Measurements from ENCODE around the gene RARB. TPM values are rescaled to one million over a fixed set of nuclear protein-coding genes. Genes with fewer than 3 reads are reported as not detected.

RARB gene
- total RNA-seq, 1 donor from 2014 or later = 19.4 TPM

- ATAC-seq (ENCODE audit: poor library complexity) (no peak), DNase-seq (no peak)
- intact Hi-C loops (cut with DNase I) = loop anchor here (10.0 kb wide), 1 partner anchor 80 kb away; no protein-coding TSS in a partner anchor
Observed at GRCh38 chr3:25515171-25515570, 87.1 kb downstream of the RARB start.

- no peak for DNase-seq
- intact Hi-C loops (cut with DNase I) = no loop called here
- ATAC-seq (ENCODE audit: poor library complexity) = peak; percentile 37
Observed at GRCh38 chr3:25520926-25521559, 93.0 kb downstream of the RARB start.

GRCh38 chr3:25527336-25527735 is 99.3 kb downstream of the RARB start:
- DNase-seq (no peak), ATAC-seq (ENCODE audit: poor library complexity) (no peak)
- intact Hi-C loops (cut with DNase I) = no loop called here

- ATAC-seq (ENCODE audit: poor library complexity) (peak; percentile 44), DNase-seq (no peak)
- intact Hi-C loops (cut with DNase I) = no loop called here
Observed at GRCh38 chr3:25527801-25528200, 99.7 kb downstream of the RARB start.

GRCh38 chr3:25531971-25532370 is 103.9 kb downstream of the RARB start:
- ATAC-seq (ENCODE audit: poor library complexity) (no peak), DNase-seq (no peak)
- intact Hi-C loops (cut with DNase I) = no loop called here

- ATAC-seq (ENCODE audit: poor library complexity) (no peak), DNase-seq (no peak)
- intact Hi-C loops (cut with DNase I) = no loop called here
Observed at GRCh38 chr3:25532431-25533162, 104.5 kb downstream of the RARB start.

- ATAC-seq (ENCODE audit: poor library complexity) = no peak
- intact Hi-C loops (cut with DNase I) = no loop called here
Observed at GRCh38 chr3:25533399-25533798, 105.3 kb downstream of the RARB start.

GRCh38 chr3:25534007-25534406 is 105.9 kb downstream of the RARB start:
- no peak for ATAC-seq (ENCODE audit: poor library complexity)
- intact Hi-C loops (cut with DNase I) = no loop called here
- no peak for DNase-seq

More at GRCh38 chr3:25533399-25533798, 105.3 kb downstream of the RARB start:
- DNase-seq = no peak

GRCh38 chr3:25536521-25537391 is 108.7 kb downstream of the RARB start:
- ATAC-seq (ENCODE audit: poor library complexity) = peak; percentile 66
- intact Hi-C loops (cut with DNase I) = no loop called here
- no peak for DNase-seq

GRCh38 chr3:25537516-25537915 is 109.5 kb downstream of the RARB start:
- DNase-seq (no peak), ATAC-seq (ENCODE audit: poor library complexity) (no peak)
- intact Hi-C loops (cut with DNase I) = no loop called here

- DNase-seq (no peak), ATAC-seq (ENCODE audit: poor library complexity) (peak; percentile 37)
- intact Hi-C loops (cut with DNase I) = no loop called here
Observed at GRCh38 chr3:25540273-25540672, 112.2 kb downstream of the RARB start.

GRCh38 chr3:25542492-25543039 is 114.5 kb downstream of the RARB start:
- DNase-seq (no peak), ATAC-seq (ENCODE audit: poor library complexity) (no peak)
- intact Hi-C loops (cut with DNase I) = no loop called here

GRCh38 chr3:25547103-25547502 is 119.0 kb downstream of the RARB start:
- intact Hi-C loops (cut with DNase I) = no loop called here
- ATAC-seq (ENCODE audit: poor library complexity) = no peak
- DNase-seq = no peak

- intact Hi-C loops (cut with DNase I) = no loop called here
- DNase-seq (no peak), ATAC-seq (ENCODE audit: poor library complexity) (no peak)
Observed at GRCh38 chr3:25547943-25548674, 120.0 kb downstream of the RARB start.

GRCh38 chr3:25548836-25549235 is 120.8 kb downstream of the RARB start:
- intact Hi-C loops (cut with DNase I) = no loop called here
- DNase-seq (no peak), ATAC-seq (ENCODE audit: poor library complexity) (no peak)

- intact Hi-C loops (cut with DNase I) = no loop called here
- no peak for DNase-seq
- no peak for ATAC-seq (ENCODE audit: poor library complexity)
Observed at GRCh38 chr3:25552251-25552650, 124.2 kb downstream of the RARB start.

GRCh38 chr3:25554376-25554775 is 126.3 kb downstream of the RARB start:
- DNase-seq (no peak), ATAC-seq (ENCODE audit: poor library complexity) (no peak)
- intact Hi-C loops (cut with DNase I) = no loop called here

- ATAC-seq (ENCODE audit: poor library complexity) (peak; percentile 28), DNase-seq (no peak)
- intact Hi-C loops (cut with DNase I) = no loop called here
Observed at GRCh38 chr3:25555695-25556437, 127.8 kb downstream of the RARB start.

Measured in Right ventricle myocardium superior (tissue), 1 donor.